ENCODE results near the gene MTCP1. TPM values are rescaled to one million over a fixed set of nuclear protein-coding genes. Genes with fewer than 3 reads are reported as not detected.

The MTCP1 gene
- total and polyA plus RNA-seq, 9 donors, result 0.36 to 29.0 (median 27.3) TPM

- WGBS, 3 donors, result 61 to 74% (median 65%) methylated on average over 5 of the region's 5 CpGs
- no peaks in the 10 kb centered on the region for H3K36me3 ChIP-seq
These were observed 24.0 kb downstream of the MTCP1 start for GRCh38 chrX:155046811-155047528.

GRCh38 chrX:155046129-155046810 lies 24.7 kb downstream of the MTCP1 start:
- WGBS, 3 donors, result 66 to 71% (median 66%) methylated on average over 6 of the region's 6 CpGs

More at GRCh38 chrX:155046811-155047528, 24.0 kb downstream of the MTCP1 start:
- Histone ChIP-seq H3K27ac (no peak overlapping the region), H3K4me3 (no peak overlapping the region), H3K4me1 (ENCODE audit: insufficient read depth) (no peaks in the 10 kb centered on the region), H3K9me3 (no peaks in the 10 kb centered on the region), H3K27me3 (no peaks in the 10 kb centered on the region)
- intact Hi-C loops (cut with DNase I), result no loop called here
- DNase-seq, result no peak
- TF ChIP-seq CTCF (IDR thresholded peaks at IDR 0.05), result no peak
- no peak for TF ChIP-seq EP300 (IDR thresholded peaks at IDR 0.05)
- TF ChIP-seq POLR2A (IDR thresholded peaks at IDR 0.05), result no peak

GRCh38 chrX:155035688-155036087 lies 35.2 kb downstream of the MTCP1 start:
- no peak overlapping the region for H3K27ac ChIP-seq
- 92 to 95% (median 92%) methylated on average over 4 of the region's 4 CpGs for WGBS, 3 donors
- TF ChIP-seq EP300 (IDR thresholded peaks at IDR 0.05), result no peak
- TF ChIP-seq POLR2A (IDR thresholded peaks at IDR 0.05), result no peak
- TF ChIP-seq CTCF (IDR thresholded peaks at IDR 0.05), result no peak
- intact Hi-C loops (cut with DNase I), result no loop called here
- DNase-seq, result no peak
- no peak overlapping the region for H3K4me3 ChIP-seq
- no peaks in the 10 kb centered on the region for H3K4me1 ChIP-seq (ENCODE audit: insufficient read depth)
- no peaks in the 10 kb centered on the region for H3K9me3 ChIP-seq
- no peaks in the 10 kb centered on the region for H3K27me3 ChIP-seq
- H3K36me3 ChIP-seq, result no peaks in the 10 kb centered on the region

More at GRCh38 chrX:155046129-155046810, 24.7 kb downstream of the MTCP1 start:
- intact Hi-C loops (cut with DNase I), result no loop called here
- no peaks in the 10 kb centered on the region for H3K9me3 ChIP-seq
- H3K27me3 ChIP-seq, result no peaks in the 10 kb centered on the region
- H3K4me1 ChIP-seq (ENCODE audit: insufficient read depth), result no peaks in the 10 kb centered on the region
- no peak overlapping the region for H3K27ac ChIP-seq
- H3K4me3 ChIP-seq, result no peak overlapping the region
- H3K36me3 ChIP-seq, result no peaks in the 10 kb centered on the region
- no peak for DNase-seq
- TF ChIP-seq EP300 (IDR thresholded peaks at IDR 0.05), result no peak
- TF ChIP-seq POLR2A (IDR thresholded peaks at IDR 0.05), result no peak
- no peak for TF ChIP-seq CTCF (IDR thresholded peaks at IDR 0.05)

DNA sequence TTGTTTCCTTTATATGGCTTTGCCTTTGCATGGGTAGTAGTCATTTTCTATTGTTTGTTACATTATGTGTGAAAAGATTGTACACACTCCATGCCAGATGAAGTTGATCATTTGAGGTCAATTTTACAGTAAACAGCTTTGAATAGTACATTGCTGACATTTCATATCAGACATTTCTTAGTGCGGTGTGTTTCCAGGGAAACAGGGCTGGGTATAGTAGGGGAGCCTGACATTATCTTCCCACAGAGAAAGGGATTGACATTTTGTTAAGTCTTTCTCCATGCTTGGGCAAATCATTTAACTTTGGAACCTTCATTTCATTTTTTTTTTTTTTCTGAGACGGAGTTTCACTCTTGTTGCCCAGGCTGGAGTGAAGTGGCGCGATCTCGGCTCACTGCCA lies 39.3 kb downstream of the MTCP1 start:
- Histone ChIP-seq H3K4me3 (no peak overlapping the region), H3K4me1 (ENCODE audit: insufficient read depth) (no peaks in the 10 kb centered on the region), H3K27ac (no peak overlapping the region), H3K9me3 (no peaks in the 10 kb centered on the region), H3K36me3 (no peaks in the 10 kb centered on the region), H3K27me3 (no peaks in the 10 kb centered on the region)
- intact Hi-C loops (cut with DNase I), result no loop called here
- TF ChIP-seq POLR2A (IDR thresholded peaks at IDR 0.05) (no peak), EP300 (IDR thresholded peaks at IDR 0.05) (no peak), CTCF (IDR thresholded peaks at IDR 0.05) (no peak)
- DNase-seq, result no peak
- 78 to 87% (median 86%) methylated on average over 5 of the region's 5 CpGs for WGBS, 3 donors

Data from ovary (tissue), 9 donors.